ENCODE results near the gene ASB6. TPM values are rescaled to one million over a fixed set of nuclear protein-coding genes. Genes with fewer than 3 reads are reported as not detected.

The ASB6 gene
- total RNA-seq (2014; rRNA removed; shearing (Covaris generic)) (15.6 and 19.8 TPM in 2 replicates), polyA plus RNA-seq (2016; fragmentation: Nextera tagmentation; extraction: Ambion mirVana) (8.8 and 9.7 TPM in 2 replicates)
- long read RNA-seq, partial matches to known transcripts, result 0 of 5 reads
- long read RNA-seq, other reads (novel, unspliced or antisense), result 1 of 5 reads

DNA sequence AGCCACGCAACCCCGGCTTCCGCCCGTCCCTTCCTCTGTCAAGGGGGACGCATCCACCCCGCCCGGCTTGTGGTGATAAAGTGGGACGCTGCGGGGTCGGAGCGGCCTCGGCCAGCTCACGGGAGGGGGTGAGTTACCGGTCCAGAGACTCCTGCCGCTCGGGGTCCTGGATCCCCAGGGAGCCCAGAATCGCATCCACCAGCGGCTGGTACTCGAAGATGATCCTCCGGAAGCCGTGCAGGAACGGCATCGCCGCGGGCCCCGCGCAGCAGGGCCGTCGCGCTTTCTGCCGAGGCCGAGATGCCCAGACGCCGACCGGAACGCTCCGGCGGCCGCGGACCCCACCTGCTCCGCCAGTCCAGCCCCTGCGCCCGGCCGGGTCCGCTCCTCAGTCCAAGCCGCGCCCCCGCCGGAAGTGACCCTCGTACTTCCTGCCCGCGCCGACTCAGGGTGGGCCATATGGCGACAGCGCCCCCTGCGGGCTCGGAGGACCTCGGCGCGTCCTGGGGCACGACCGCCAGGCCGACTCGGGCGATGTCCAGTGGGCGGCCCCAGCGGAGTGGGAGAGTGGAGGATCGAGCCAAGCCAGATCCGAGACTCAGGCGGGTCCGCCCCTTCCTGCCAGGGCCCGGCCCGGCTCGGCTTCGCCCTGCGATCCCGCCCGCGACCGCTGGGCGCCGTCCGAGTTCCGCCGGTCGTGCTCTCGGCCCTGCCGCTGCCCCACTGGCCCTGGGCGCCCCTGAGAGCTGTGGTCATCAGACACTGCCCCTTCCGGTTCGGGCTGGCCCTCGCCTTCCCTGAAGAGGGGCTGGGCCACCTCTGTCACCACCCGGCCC, at the start of gene ASB6:
TSS of gene ASB6 (minus strand) at position 402 of the 836 bp plus-strand sequence. CDS start at position 250, 152 bp downstream.
- H3K9me2 ChIP-seq (ENCODE audit: insufficient read depth), result no peaks in the 10 kb centered on the region
- H3K27ac Mint-ChIP-seq, result no peak within 1 kb of the TSS; the same call in 1 of the 2 replicates
- no peaks in the 10 kb centered on the region for H3F3A ChIP-seq (replicated peaks; ENCODE audit: low read depth)
- peaks cover 13% of the 10 kb centered on the region for H3K36me3 Mint-ChIP-seq (ENCODE audit: low read depth)
- H3K4me3 Mint-ChIP-seq, result peak within 1 kb of the TSS; percentile 83
- DNase-seq (ENCODE audit: low spot score) (peak; percentile 98), ATAC-seq (peak; percentile 97)
- TF ChIP-seq STAT1 (IDR thresholded peaks at IDR 0.05; ENCODE audit: unreplicated experiment), result no peak
- TF ChIP-seq CTCF (conservative IDR thresholded peaks at IDR 0.05; ENCODE audit: low read depth in 2 of 2), result peak; percentile 74 to 75
- TF ChIP-seq JUNB (IDR thresholded peaks at IDR 0.05; ENCODE audit: unreplicated experiment), result no peak
- TF ChIP-seq, protein P1, sequence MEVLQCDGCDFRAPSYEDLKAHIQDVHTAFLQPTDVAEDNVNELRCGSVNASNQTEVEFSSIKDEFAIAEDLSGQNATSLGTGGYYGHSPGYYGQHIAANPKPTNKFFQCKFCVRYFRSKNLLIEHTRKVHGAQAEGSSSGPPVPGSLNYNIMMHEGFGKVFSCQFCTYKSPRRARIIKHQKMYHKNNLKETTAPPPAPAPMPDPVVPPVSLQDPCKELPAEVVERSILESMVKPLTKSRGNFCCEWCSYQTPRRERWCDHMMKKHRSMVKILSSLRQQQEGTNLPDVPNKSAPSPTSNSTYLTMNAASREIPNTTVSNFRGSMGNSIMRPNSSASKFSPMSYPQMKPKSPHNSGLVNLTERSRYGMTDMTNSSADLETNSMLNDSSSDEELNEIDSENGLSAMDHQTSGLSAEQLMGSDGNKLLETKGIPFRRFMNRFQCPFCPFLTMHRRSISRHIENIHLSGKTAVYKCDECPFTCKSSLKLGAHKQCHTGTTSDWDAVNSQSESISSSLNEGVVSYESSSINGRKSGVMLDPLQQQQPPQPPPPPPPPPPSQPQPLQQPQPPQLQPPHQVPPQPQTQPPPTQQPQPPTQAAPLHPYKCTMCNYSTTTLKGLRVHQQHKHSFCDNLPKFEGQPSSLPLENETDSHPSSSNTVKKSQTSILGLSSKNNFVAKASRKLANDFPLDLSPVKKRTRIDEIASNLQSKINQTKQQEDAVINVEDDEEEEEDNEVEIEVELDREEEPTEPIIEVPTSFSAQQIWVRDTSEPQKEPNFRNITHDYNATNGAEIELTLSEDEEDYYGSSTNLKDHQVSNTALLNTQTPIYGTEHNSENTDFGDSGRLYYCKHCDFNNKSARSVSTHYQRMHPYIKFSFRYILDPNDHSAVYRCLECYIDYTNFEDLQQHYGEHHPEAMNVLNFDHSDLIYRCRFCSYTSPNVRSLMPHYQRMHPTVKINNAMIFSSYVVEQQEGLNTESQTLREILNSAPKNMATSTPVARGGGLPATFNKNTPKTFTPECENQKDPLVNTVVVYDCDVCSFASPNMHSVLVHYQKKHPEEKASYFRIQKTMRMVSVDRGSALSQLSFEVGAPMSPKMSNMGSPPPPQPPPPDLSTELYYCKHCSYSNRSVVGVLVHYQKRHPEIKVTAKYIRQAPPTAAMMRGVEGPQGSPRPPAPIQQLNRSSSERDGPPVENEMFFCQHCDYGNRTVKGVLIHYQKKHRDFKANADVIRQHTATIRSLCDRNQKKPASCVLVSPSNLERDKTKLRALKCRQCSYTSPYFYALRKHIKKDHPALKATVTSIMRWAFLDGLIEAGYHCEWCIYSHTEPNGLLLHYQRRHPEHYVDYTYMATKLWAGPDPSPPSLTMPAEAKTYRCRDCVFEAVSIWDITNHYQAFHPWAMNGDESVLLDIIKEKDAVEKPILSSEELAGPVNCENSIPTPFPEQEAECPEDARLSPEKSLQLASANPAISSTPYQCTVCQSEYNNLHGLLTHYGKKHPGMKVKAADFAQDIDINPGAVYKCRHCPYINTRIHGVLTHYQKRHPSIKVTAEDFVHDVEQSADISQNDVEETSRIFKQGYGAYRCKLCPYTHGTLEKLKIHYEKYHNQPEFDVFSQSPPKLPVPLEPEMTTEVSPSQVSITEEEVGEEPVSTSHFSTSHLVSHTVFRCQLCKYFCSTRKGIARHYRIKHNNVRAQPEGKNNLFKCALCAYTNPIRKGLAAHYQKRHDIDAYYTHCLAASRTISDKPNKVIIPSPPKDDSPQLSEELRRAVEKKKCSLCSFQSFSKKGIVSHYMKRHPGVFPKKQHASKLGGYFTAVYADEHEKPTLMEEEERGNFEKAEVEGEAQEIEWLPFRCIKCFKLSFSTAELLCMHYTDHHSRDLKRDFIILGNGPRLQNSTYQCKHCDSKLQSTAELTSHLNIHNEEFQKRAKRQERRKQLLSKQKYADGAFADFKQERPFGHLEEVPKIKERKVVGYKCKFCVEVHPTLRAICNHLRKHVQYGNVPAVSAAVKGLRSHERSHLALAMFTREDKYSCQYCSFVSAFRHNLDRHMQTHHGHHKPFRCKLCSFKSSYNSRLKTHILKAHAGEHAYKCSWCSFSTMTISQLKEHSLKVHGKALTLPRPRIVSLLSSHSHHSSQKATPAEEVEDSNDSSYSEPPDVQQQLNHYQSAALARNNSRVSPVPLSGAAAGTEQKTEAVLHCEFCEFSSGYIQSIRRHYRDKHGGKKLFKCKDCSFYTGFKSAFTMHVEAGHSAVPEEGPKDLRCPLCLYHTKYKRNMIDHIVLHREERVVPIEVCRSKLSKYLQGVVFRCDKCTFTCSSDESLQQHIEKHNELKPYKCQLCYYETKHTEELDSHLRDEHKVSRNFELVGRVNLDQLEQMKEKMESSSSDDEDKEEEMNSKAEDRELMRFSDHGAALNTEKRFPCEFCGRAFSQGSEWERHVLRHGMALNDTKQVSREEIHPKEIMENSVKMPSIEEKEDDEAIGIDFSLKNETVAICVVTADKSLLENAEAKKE (CRISPR knock-in tag; IDR thresholded peaks at IDR 0.05), result no peak
- TF ChIP-seq NANOG (IDR thresholded peaks at IDR 0.05; ENCODE audit: borderline replicate concordance), result no peak
- TF ChIP-seq ZNF114 (CRISPR knock-in tag; IDR thresholded peaks at IDR 0.05), result no peak
- TF ChIP-seq CREB1 (CRISPR knock-in tag; IDR thresholded peaks at IDR 0.05; ENCODE audit: low read depth), result peak; percentile 77
- TF ChIP-seq EZH2phosphoT487 (IDR thresholded peaks at IDR 0.05; ENCODE audit: unreplicated experiment), result no peak
- TF ChIP-seq ETS1 (IDR thresholded peaks at IDR 0.05), result peak; percentile 80
- no peak for TF ChIP-seq EZH2 (IDR thresholded peaks at IDR 0.05; ENCODE audit: low read depth, unreplicated experiment)
- peak; percentile 81 for TF ChIP-seq POLR2AphosphoS5 (IDR thresholded peaks at IDR 0.05; ENCODE audit: low read depth)
- TF ChIP-seq REST (IDR thresholded peaks at IDR 0.05; ENCODE audit: unreplicated experiment), result no peak
- TF ChIP-seq ZNF331 (CRISPR knock-in tag; IDR thresholded peaks at IDR 0.05; ENCODE audit: low read depth), result no peak
- H3K9me3 Mint-ChIP-seq, result no peaks in the 10 kb centered on the region; the same call in 2 of the 3 replicates
- H3K4me3 ChIP-seq, result peak within 1 kb of the TSS; percentile 94
- peaks cover 10% of the 10 kb centered on the region for H3K79me2 ChIP-seq (replicated peaks; ENCODE audit: insufficient read depth)
- peak within 1 kb of the TSS; percentile 91 for H3K4me2 ChIP-seq
- H3K36me3 ChIP-seq (ENCODE audit: insufficient read depth), result no peaks in the 10 kb centered on the region
- H3K27me3 Mint-ChIP-seq (ENCODE audit: insufficient read depth, low read depth, poor library complexity), result peaks cover 21% of the 10 kb centered on the region
- H3K27ac ChIP-seq (ENCODE audit: low read depth), result no peak within 1 kb of the TSS
- H3K4me1 ChIP-seq (ENCODE audit: insufficient read depth), result no peaks in the 10 kb centered on the region
- H4K20me1 ChIP-seq (replicated peaks; ENCODE audit: insufficient read depth), result peaks cover 16% of the 10 kb centered on the region
- peaks cover 9% of the 10 kb centered on the region for H3K4me1 Mint-ChIP-seq
- no peaks in the 10 kb centered on the region for H3K27me3 ChIP-seq (ENCODE audit: insufficient read depth)
- peak within 1 kb of the TSS; percentile 99 for H2AFZ ChIP-seq
